ENCODE results near the gene UBR3.
"Not testable (repeated sequence)": the region's sequence is repeated elsewhere in the genome, so short reads cannot be mapped to it uniquely, and the experiment has no call there.

The UBR3 gene

DNA sequence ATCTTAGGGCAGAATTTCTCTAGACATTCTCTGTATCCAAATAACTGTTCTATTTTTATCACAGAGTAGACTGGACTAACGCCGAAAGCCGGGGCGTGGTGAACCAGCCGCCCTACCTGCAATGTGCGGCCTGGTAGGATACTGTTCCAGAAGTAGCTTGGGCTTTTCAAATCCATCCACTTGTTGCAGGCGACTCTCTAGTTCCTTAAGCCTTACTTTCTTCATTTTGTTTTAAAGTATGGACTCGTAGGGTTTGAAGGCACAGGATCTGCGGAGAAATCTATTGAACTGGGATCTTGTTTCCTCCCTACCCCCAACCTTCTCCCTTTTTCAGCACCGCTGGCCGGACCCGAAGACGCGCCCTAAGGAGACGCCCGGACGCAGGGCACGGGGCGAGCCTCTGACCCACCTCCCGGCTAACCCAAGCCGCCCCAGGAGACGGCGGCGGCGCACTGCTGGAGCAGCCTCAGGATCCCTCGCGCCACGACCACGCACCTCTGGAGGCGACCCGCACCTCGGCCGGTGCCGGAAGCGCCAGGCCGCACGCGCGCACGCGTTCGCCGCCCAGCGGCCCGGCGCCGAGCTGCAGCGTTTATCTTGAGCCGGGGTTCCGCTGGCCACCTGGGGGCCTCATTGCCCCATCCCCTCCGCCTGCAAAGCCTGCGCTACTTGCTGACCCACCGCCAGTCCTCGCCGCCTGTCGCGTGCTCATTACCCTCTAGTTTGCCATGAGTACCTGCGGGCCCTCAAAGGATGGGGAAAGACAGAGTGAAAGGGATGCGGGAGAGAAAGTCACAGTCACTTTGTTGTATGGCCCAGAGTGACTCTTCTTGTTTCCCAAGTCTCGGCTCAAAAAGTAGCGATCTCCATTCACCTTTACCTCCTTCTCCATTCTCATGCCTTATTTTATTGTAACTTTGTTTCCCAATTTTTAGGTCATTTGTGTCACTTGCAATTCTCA, 2.6 kb upstream of the UBR3 start, which contains the start of gene METTL5:
METTL5 (minus strand) TSS at position 533 of the 961 bp plus-strand sequence; CDS start at position 225, 308 bp downstream.
- peak within 1 kb of the TSS; percentile 60 for H3K27ac ChIP-seq (ENCODE audit: low read depth, low read length)

DNA sequence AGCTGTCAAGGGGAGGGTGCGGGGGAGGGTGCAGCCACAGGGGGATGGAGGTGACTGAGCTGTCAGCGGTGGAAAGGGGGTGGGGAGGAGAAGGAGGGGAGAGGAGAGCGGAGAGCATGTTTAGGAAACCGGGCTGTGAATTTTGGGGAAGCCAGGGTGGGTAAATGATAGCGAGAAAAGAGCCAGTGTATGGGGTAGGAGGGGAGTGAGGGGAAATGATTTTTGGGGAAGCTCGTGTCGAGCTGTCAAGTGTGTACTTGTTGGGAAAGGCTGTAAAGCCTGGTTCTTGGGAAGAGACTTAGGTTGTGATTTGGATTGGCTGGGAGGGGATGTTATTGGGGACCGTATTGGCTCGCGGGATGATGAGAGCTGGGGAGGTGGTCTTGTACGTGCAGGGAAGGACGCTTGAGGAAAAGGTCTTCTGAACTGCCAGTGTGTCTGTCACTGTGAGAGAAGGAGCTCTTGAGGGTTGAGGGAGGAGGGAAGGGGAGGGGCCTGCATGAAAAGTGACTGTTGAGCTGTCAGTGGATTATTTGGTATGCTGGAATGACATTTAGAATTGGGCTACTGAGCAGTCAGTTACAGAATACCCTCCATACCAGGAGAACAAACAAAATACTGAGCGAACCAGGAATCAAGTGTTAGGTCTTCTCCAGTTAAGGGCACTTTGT, 1.0 kb downstream of the UBR3 start:
- no peaks in the 10 kb centered on the region for H3K27me3 ChIP-seq (ENCODE audit: control insufficient read depth, insufficient read depth, low read length)
- peaks cover 10% of the 10 kb centered on the region for H3K4me1 ChIP-seq (ENCODE audit: control insufficient read depth, insufficient read depth, low read length)
- peak overlapping the region; percentile 78 for H3K9ac ChIP-seq (ENCODE audit: low read length)
- no peaks in the 10 kb centered on the region for H3K36me3 ChIP-seq (ENCODE audit: control insufficient read depth, insufficient read depth, low read length)
- H3K4me3 ChIP-seq (ENCODE audit: low read length): peak overlapping the region; percentile 95
- peak overlapping the region; percentile 87 for H3K27ac ChIP-seq (ENCODE audit: low read depth, low read length)

More for the DNA sequence above, 2.6 kb upstream of the UBR3 start, which contains the start of gene METTL5:
- Histone ChIP-seq H3K4me3 (ENCODE audit: low read length) (peak within 1 kb of the TSS; percentile 84), H3K36me3 (ENCODE audit: control insufficient read depth, insufficient read depth, low read length) (no peaks in the 10 kb centered on the region), H3K9ac (ENCODE audit: low read length) (peak within 1 kb of the TSS; percentile 59), H3K4me1 (ENCODE audit: control insufficient read depth, insufficient read depth, low read length) (peaks cover 6% of the 10 kb centered on the region), H3K27me3 (ENCODE audit: control insufficient read depth, insufficient read depth, low read length) (no peaks in the 10 kb centered on the region)

GRCh38 chr2:169834401-169834800, 7.1 kb downstream of the UBR3 start:
- no peak overlapping the region for H3K4me3 ChIP-seq (ENCODE audit: low read length)
- no peak overlapping the region for H3K9ac ChIP-seq (ENCODE audit: low read length)
- H3K36me3 ChIP-seq (ENCODE audit: control insufficient read depth, insufficient read depth, low read length): no peaks in the 10 kb centered on the region
- peaks cover 8% of the 10 kb centered on the region for H3K4me1 ChIP-seq (ENCODE audit: control insufficient read depth, insufficient read depth, low read length)
- H3K27me3 ChIP-seq (ENCODE audit: control insufficient read depth, insufficient read depth, low read length): no peaks in the 10 kb centered on the region
- H3K27ac ChIP-seq (ENCODE audit: low read depth, low read length): no peak overlapping the region

DNA sequence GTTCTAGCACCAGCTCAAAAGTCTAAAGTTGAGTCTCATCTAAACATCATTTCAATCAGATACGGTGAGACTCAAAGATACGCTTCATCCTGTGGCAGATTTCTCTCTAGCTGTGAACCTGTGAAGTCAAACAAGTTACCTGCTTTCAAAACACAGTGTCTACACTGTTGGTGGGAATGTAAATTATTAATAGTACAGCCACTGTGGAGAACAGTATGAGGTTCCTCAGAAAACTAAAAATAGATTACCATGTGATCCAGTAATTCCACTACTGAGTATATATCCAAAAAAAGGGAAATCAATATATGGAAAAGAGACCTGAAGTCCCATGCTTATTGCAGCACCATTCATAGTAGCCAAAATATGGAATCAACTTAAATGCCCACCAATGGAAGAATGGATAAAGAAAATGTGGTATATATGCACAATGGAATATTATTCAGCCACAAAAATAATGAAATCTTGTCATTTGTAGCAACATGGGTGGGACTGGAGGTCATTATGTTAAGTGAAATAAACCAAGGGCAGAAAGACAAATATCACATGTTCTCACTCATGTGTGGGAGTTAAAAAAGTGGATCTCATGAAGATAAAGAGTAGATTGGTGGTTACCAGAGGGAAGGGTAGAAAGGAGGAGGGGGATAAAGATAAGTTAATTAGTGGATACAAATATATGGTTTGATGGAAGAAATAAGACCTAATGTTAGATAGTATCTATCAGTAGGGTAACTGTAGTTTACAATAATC, 11.7 kb downstream of the UBR3 start:
- Histone ChIP-seq H3K27ac (ENCODE audit: low read depth, low read length) (no peak overlapping the region), H3K36me3 (ENCODE audit: control insufficient read depth, insufficient read depth, low read length) (no peaks in the 10 kb centered on the region)

DNA sequence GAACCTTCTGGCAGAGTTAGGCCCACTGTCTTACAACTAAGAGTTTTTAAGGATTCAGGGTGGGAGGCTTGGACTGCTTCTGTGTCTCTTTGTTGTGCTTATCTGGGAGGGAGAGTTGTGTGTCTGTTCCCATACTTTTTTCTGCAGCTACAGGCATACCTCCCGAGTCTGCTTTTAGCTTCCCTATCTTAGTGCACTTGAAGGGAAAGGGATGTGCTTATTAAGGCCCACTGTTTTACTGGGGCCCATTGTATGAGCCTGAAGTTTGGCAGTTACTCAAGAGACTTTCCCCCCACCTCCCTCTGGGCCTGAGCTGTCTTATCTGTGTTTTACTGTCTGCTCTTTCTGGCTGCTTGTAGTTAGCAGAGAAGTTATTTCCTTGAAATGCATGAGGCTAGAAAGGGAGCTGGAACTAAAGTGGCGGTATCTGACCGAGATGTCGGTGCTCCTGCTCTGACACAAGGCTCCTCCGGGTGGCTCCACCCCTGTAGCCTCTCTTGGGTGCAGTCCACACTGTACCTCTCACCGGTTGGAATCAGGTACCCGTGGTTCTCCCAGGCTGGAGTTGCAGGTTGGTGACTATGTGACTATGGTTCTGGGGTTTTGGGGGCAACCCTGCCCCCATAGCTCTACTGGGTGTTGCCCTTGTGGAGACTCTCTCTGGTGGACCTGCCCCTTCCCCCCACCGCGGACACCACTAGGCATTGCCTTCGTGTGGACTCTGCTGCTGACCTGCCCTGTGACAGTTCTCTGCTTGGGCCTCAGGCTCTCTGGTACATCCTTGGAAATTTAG, 12.9 kb downstream of the UBR3 start:
- H3K27ac ChIP-seq (ENCODE audit: low read depth, low read length): no peak overlapping the region
- H3K27me3 ChIP-seq (ENCODE audit: control insufficient read depth, insufficient read depth, low read length): no peaks in the 10 kb centered on the region
- no peaks in the 10 kb centered on the region for H3K36me3 ChIP-seq (ENCODE audit: control insufficient read depth, insufficient read depth, low read length)
- no peak overlapping the region for H3K9ac ChIP-seq (ENCODE audit: low read length)
- H3K4me1 ChIP-seq (ENCODE audit: control insufficient read depth, insufficient read depth, low read length): peaks cover 12% of the 10 kb centered on the region
- no peak overlapping the region for H3K4me3 ChIP-seq (ENCODE audit: low read length)

More for the DNA sequence above, 11.7 kb downstream of the UBR3 start:
- Histone ChIP-seq H3K4me1 (ENCODE audit: control insufficient read depth, insufficient read depth, low read length) (peaks cover 12% of the 10 kb centered on the region), H3K4me3 (ENCODE audit: low read length) (no peak overlapping the region), H3K9ac (ENCODE audit: low read length) (no peak overlapping the region), H3K27me3 (ENCODE audit: control insufficient read depth, insufficient read depth, low read length) (no peaks in the 10 kb centered on the region)

DNA sequence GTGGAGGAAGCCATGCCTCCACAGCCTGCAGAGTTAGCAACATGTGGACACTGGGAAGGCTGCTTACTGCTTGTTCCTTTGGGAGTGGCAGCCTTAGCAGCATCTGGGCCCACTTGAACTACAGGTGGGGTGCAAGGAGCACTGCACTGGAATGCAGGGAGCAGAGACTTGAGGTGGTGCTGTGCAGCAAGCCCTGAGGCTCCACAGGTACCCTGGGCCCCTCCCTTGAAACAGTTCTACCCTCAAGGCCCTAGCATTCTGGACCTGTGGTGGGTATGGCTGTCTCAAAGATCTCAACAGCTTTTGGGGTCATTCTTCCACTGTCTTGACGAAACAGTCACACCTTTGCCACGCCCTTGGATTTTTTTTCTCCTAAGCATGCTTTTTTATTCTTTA, 13.5 kb downstream of the UBR3 start:
- no peak overlapping the region for H3K27ac ChIP-seq (ENCODE audit: low read depth, low read length)
- H3K27me3 ChIP-seq (ENCODE audit: control insufficient read depth, insufficient read depth, low read length): no peaks in the 10 kb centered on the region
- no peaks in the 10 kb centered on the region for H3K36me3 ChIP-seq (ENCODE audit: control insufficient read depth, insufficient read depth, low read length)
- H3K4me1 ChIP-seq (ENCODE audit: control insufficient read depth, insufficient read depth, low read length): peaks cover 12% of the 10 kb centered on the region
- no peak overlapping the region for H3K9ac ChIP-seq (ENCODE audit: low read length)
- no peak overlapping the region for H3K4me3 ChIP-seq (ENCODE audit: low read length)

DNA sequence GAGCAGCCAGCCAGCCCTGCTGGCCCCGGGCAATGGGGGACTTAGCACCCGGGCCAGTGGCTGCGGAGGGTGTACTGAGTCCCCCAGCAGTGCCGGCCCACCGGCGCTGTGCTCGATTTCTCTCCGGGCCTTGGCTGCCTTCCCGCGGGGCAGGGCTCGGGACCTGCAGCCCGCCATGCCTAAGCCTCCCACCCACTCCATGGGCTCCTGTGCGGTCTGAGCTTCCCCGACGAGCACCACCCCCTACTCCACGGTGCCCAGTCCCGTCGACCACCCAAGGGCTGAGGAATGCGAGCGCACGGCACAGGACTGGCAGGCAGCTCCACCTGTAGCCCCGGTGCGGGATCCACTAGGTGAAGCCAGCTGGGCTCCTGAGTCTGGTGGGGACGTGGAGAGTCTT, 14.4 kb downstream of the UBR3 start:
- peaks cover 12% of the 10 kb centered on the region for H3K4me1 ChIP-seq (ENCODE audit: control insufficient read depth, insufficient read depth, low read length)
- not testable (repeated sequence) for H3K36me3 ChIP-seq (ENCODE audit: control insufficient read depth, insufficient read depth, low read length); H3K27ac ChIP-seq (ENCODE audit: low read depth, low read length); H3K27me3 ChIP-seq (ENCODE audit: control insufficient read depth, insufficient read depth, low read length); H3K4me3 ChIP-seq (ENCODE audit: low read length); H3K9ac ChIP-seq (ENCODE audit: low read length)

DNA sequence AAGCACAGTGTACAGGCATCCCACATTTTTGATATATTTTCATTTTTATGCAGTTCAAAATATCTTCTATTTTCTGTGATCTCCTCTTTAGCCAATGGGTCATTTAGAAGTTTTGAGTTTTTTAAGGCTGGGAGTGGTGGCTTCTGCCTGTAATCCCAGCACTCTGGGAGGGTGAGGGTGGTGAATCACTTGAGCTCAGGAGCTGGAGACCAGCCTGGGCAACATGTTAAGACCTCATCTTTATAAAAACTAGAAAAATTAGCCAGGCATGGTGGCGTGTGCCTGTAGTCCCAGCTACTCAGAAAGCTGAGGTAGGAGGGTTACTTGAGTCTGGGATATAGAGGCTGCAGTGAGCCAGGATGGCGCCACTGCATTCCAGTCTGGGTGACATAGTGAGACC, 17.8 kb downstream of the UBR3 start:
- Histone ChIP-seq H3K9ac (ENCODE audit: low read length) (no peak overlapping the region), H3K4me1 (ENCODE audit: control insufficient read depth, insufficient read depth, low read length) (peaks cover 5% of the 10 kb centered on the region), H3K27me3 (ENCODE audit: control insufficient read depth, insufficient read depth, low read length) (no peaks in the 10 kb centered on the region), H3K4me3 (ENCODE audit: low read length) (no peak overlapping the region), H3K27ac (ENCODE audit: low read depth, low read length) (no peak overlapping the region), H3K36me3 (ENCODE audit: control insufficient read depth, insufficient read depth, low read length) (no peaks in the 10 kb centered on the region)

DNA sequence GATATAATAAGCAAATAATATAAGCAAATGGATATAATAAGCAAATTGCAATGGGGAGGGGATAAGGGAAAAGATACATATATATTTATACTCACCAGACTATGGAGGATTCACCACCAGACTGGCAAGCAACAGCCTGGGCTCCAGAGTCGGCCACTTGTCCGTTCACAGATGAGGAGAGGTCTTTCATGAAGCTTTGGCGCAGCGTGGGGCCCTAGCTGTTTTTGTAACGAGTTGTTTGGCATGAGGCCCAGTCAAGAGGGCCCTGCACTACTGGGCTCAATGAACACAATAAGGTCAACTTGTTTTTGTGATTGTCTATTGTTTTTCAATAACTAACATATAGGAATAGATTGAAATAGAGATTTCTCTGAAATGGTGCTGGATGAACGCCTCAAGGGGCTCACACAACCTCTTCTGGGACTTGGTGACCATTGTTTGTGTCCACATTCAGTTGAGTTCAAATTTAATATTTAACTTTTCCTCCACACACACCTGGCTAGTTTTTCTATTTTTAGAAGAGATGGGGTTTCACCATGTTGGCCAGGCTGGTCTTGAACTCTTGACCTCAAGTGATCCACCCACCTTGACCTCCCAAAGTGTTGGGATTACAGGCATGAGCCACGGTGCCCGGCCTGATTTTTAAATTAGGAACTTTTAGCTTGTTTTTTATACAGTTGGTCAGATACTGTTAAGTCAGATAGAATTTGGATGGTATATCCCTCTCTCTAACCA, 21.9 kb downstream of the UBR3 start:
- not testable (repeated sequence) for H3K4me3 ChIP-seq (ENCODE audit: low read length)

DNA sequence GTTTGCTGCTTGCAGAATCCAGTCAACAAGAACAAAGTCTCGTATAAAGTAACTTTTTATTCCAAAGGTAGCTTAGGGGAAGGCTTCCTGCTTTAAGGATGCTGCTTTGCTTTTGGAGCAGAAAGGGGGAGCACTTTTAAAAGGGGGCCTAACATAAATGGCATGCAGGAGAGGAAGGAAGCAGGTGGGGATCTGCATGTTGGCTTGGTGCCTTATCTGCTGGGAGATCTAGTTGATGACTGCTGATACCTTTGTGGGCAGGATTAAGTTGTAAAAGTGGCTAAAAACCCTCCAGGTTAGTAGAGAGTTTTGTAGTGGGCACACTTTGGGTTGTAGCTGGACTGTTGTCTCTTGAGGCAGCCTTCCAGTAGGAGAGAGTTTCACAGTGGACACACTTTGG, 22.5 kb downstream of the UBR3 start:
- Histone ChIP-seq H3K27ac (ENCODE audit: low read depth, low read length) (no peak overlapping the region), H3K27me3 (ENCODE audit: control insufficient read depth, insufficient read depth, low read length) (no peaks in the 10 kb centered on the region), H3K9ac (ENCODE audit: low read length) (no peak overlapping the region), H3K4me3 (ENCODE audit: low read length) (no peak overlapping the region), H3K4me1 (ENCODE audit: control insufficient read depth, insufficient read depth, low read length) (no peaks in the 10 kb centered on the region), H3K36me3 (ENCODE audit: control insufficient read depth, insufficient read depth, low read length) (no peaks in the 10 kb centered on the region)

More for the DNA sequence above, 21.9 kb downstream of the UBR3 start:
- H3K36me3 ChIP-seq (ENCODE audit: control insufficient read depth, insufficient read depth, low read length); H3K27me3 ChIP-seq (ENCODE audit: control insufficient read depth, insufficient read depth, low read length); H3K9ac ChIP-seq (ENCODE audit: low read length); H3K27ac ChIP-seq (ENCODE audit: low read depth, low read length); H3K4me1 ChIP-seq (ENCODE audit: control insufficient read depth, insufficient read depth, low read length): not testable (repeated sequence)

DNA sequence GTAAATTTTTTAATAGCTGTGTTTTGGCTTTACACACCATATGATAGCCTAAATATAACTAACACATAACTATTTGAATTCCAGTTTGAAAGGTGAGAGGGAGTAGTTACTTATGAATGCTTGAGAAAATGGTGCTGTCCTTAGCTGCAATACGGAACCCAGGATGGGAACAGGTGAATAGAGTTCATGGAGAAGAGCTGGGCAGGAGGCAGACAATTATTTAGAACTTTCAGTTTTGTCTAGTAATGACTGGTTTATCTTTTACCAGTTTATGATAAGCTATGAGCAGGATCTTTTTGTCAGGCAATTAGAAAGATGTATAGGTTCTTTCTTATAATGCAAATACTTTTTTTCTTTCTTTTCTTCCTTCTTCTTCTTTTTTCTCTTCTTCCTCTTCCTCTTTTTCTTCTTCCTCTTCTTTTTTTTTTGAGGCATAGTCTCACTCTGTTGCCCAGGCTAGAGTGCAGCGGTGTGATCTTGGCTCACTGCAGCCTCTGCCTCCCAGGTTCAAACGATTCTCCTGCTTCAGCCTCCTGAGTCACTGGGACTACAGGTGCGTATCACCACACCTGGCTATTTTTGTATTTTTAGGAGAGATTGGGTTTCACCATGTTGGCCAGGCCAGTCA, 25.9 kb downstream of the UBR3 start:
- H3K9ac ChIP-seq (ENCODE audit: low read length): no peak overlapping the region

More for the DNA sequence above, 25.9 kb downstream of the UBR3 start:
- Histone ChIP-seq H3K4me3 (ENCODE audit: low read length) (no peak overlapping the region), H3K27ac (ENCODE audit: low read depth, low read length) (no peak overlapping the region), H3K27me3 (ENCODE audit: control insufficient read depth, insufficient read depth, low read length) (no peaks in the 10 kb centered on the region), H3K36me3 (ENCODE audit: control insufficient read depth, insufficient read depth, low read length) (no peaks in the 10 kb centered on the region), H3K4me1 (ENCODE audit: control insufficient read depth, insufficient read depth, low read length) (no peaks in the 10 kb centered on the region)

Data from rectal smooth muscle tissue (tissue), 1 donor.